Right ventricle myocardium inferior (tissue), 1 donor: ENCODE results near the gene CFDP1. TPM values are rescaled to one million over a fixed set of nuclear protein-coding genes. Genes with fewer than 3 reads are reported as not detected.

Experiments
- ATAC-seq: fragments of 200-7000 bp; cut with Tn5 transposase; one replicate; pipeline ENCODE4 v1.9.1; 2020; ENCODE audit warnings: mild to moderate bottlenecking, moderate library complexity
- DNase-seq: peaks from one replicate; pipeline ENCODE4 v3.0.0; 2021; ENCODE audit errors: missing footprints
- intact Hi-C: fragments of 100-400 bp; cut with DNase I; formaldehyde crosslinking; loops from one replicate; pipeline ENCODE4 v1.11.0; 2022
- total RNA-seq: library from RNA; stranded (reverse); fragmentation: NEBNext Ultra II Directional; extraction: Animal tissue kit (Norgen Biotek cat#: 25700); gene quantifications from one replicate; pipeline ENCODE4 v1.2.1, GENCODE V29; 2021
- donor health status: DM: no; HTN: yes; CAD: no; lungs with severe emphysema.

The CFDP1 gene
- total RNA-seq, 1 donor from 2014 or later = 26.6 TPM

- ATAC-seq = no peak
- intact Hi-C loops = no loop called here
- no peak for DNase-seq
These were observed 11.5 kb downstream of the CFDP1 start for GRCh38 chr16:75421820-75422126.

- ATAC-seq = peak; percentile 94
- intact Hi-C loops = no loop called here
- peak; percentile 92 for DNase-seq
These were observed 12.1 kb downstream of the CFDP1 start for GRCh38 chr16:75420987-75421819.

GRCh38 chr16:75416904-75417565, 16.3 kb downstream of the CFDP1 start:
- no peak for DNase-seq
- intact Hi-C loops = no loop called here
- ATAC-seq = no peak

GRCh38 chr16:75415169-75415905, 18.0 kb downstream of the CFDP1 start:
- ATAC-seq = no peak

GRCh38 chr16:75413951-75414350, 19.4 kb downstream of the CFDP1 start:
- intact Hi-C loops = no loop called here
- ATAC-seq (no peak), DNase-seq (no peak)

More at GRCh38 chr16:75415169-75415905, 18.0 kb downstream of the CFDP1 start:
- no peak for DNase-seq
- intact Hi-C loops = no loop called here

GRCh38 chr16:75406943-75407342, 26.4 kb downstream of the CFDP1 start:
- ATAC-seq = no peak
- no peak for DNase-seq
- intact Hi-C loops = no loop called here

- ATAC-seq (no peak), DNase-seq (no peak)
- intact Hi-C loops = loop anchor here (1.0 kb wide), 1 partner anchor 204 kb away; no protein-coding TSS in a partner anchor
These were observed 30.4 kb downstream of the CFDP1 start for GRCh38 chr16:75402821-75403475.

GRCh38 chr16:75402159-75402820, 31.0 kb downstream of the CFDP1 start:
- ATAC-seq (no peak), DNase-seq (no peak)
- intact Hi-C loops = no loop called here

GRCh38 chr16:75401691-75402090, 31.6 kb downstream of the CFDP1 start:
- no peak for DNase-seq
- intact Hi-C loops = no loop called here
- no peak for ATAC-seq

GRCh38 chr16:75398333-75398732, 35.0 kb downstream of the CFDP1 start:
- ATAC-seq = no peak
- intact Hi-C loops = no loop called here
- no peak for DNase-seq

- intact Hi-C loops = no loop called here
- ATAC-seq = no peak
- DNase-seq = no peak
These were observed 38.4 kb downstream of the CFDP1 start for GRCh38 chr16:75394941-75395340.

- intact Hi-C loops = no loop called here
- no peak for ATAC-seq
- no peak for DNase-seq
These were observed 40.4 kb downstream of the CFDP1 start for GRCh38 chr16:75392906-75393305.

- DNase-seq (no peak), ATAC-seq (no peak)
- intact Hi-C loops = no loop called here
These were observed 42.2 kb downstream of the CFDP1 start for GRCh38 chr16:75390926-75391653.

- intact Hi-C loops = no loop called here
- DNase-seq (no peak), ATAC-seq (no peak)
These were observed 44.1 kb downstream of the CFDP1 start for GRCh38 chr16:75389096-75389690.

GRCh38 chr16:75387951-75388350, 45.4 kb downstream of the CFDP1 start:
- ATAC-seq = no peak
- intact Hi-C loops = no loop called here
- no peak for DNase-seq

GRCh38 chr16:75385507-75386152, 47.7 kb downstream of the CFDP1 start:
- ATAC-seq (no peak), DNase-seq (no peak)
- intact Hi-C loops = loop anchor here (1.0 to 2.0 kb wide), 2 partner anchors 151 to 186 kb away; no protein-coding TSS in a partner anchor

- DNase-seq (no peak), ATAC-seq (no peak)
- intact Hi-C loops = no loop called here
These were observed 50.2 kb downstream of the CFDP1 start for GRCh38 chr16:75383141-75383540.
